Vagina (tissue), 2 donors: ENCODE results near the gene VPS39.

Source experiments
- CTCF ChIP-seq, 3 experiments: fragments of 450-650 bp in 2 of 3; fragments of 200-600 bp in 1 of 3; sonication (generic) in 1 of 3; IDR thresholded peaks; one replicate each; pipeline ENCODE4 v1.5.1; 2017 to 2019; ENCODE audit warnings: antibody characterized with exemption in 3 of 3, mild to moderate bottlenecking in 2 of 3, moderate library complexity in 2 of 3
- POLR2A ChIP-seq, 2 donors: fragments of 450-650 bp; IDR thresholded peaks; one replicate each; pipeline ENCODE4 v1.6.1; 2017; ENCODE audit warnings: antibody characterized with exemption in 2 of 2, mild to moderate bottlenecking in 2 of 2, moderate library complexity in 2 of 2
- POLR2AphosphoS5 ChIP-seq, 2 donors: sonication (generic); formaldehyde crosslinking; IDR thresholded peaks; one replicate each; pipeline ENCODE4 v1.9.0; 2017; ENCODE audit warnings: antibody characterized with exemption in 2 of 2, mild to moderate bottlenecking in 2 of 2, low read depth in 1 of 2; ENCODE audit not compliant: insufficient read depth in 1 of 2

GRCh38 chr15:42144841-42145375, 63.2 kb downstream of the VPS39 start:
- TF ChIP-seq POLR2A (IDR thresholded peaks at IDR 0.05) = no peak
- no peak for TF ChIP-seq CTCF (IDR thresholded peaks at IDR 0.05)
- TF ChIP-seq POLR2AphosphoS5 (IDR thresholded peaks at IDR 0.05; ENCODE audit: insufficient read depth in 1 of 2, low read depth in 1 of 2) = no peak
